MCF 10A (cell line): ENCODE results near the gene PDE4D. TPM values are rescaled to one million over a fixed set of nuclear protein-coding genes. Genes with fewer than 3 reads are reported as not detected.
A peak's percentile ranks its signal among the peaks of the same experiment; 100 is the strongest.

Experiments
- BruUV-seq: library from RNA; stranded (reverse); fragments of 400-500 nt; replicated peaks from 2 replicates; lab custom pipeline; 2021; lab: Mats Ljungman, UMichigan
- CTCF ChIA-PET: fragments of 300-600 bp; sonication (Branson Sonifier 250); formaldehyde crosslinking; extraction: SDS; loops from one replicate; lab custom pipeline; 2021; ENCODE audit warnings: antibody characterized with exemption, inconsistent platforms; lab: Yijun Ruan, JAX
- POLR2A ChIA-PET: fragments of 300-600, 350-650 bp; sonication (Branson Sonifier 250); formaldehyde crosslinking; extraction: SDS; loops from one replicate; lab custom pipeline; 2020; ENCODE audit warnings: antibody characterized with exemption, inconsistent platforms; lab: Yijun Ruan, JAX
- DNase-seq: peaks from one replicate; pipeline ENCODE4 v3.0.0-alpha.2; 2018; ENCODE audit not compliant: unreplicated experiment
- H3K27ac Mint-ChIP-seq: one replicate; pipeline ENCODE4 v1.8.0; 2022; ENCODE audit warnings: mild to moderate bottlenecking, low read depth, mixed read lengths; ENCODE audit not compliant: unreplicated experiment
- H3K27me3 Mint-ChIP-seq: one replicate; pipeline ENCODE4 v1.8.0; 2022; ENCODE audit warnings: mixed read lengths; ENCODE audit not compliant: insufficient read depth, unreplicated experiment
- H3K36me3 Mint-ChIP-seq: one replicate; pipeline ENCODE4 v1.8.0; 2022; ENCODE audit warnings: mild to moderate bottlenecking, moderate library complexity, mixed read lengths; ENCODE audit not compliant: insufficient read depth, unreplicated experiment
- H3K4me1 Mint-ChIP-seq: one replicate; pipeline ENCODE4 v1.8.0; 2022; ENCODE audit warnings: mixed read lengths; ENCODE audit not compliant: insufficient read depth, unreplicated experiment
- H3K4me3 Mint-ChIP-seq: one replicate; pipeline ENCODE4 v1.8.0; 2022; ENCODE audit warnings: mild to moderate bottlenecking, moderate library complexity, mixed read lengths; ENCODE audit not compliant: unreplicated experiment
- H3K9me3 Mint-ChIP-seq: one replicate; pipeline ENCODE4 v1.8.0; 2022; ENCODE audit warnings: mixed read lengths; ENCODE audit not compliant: unreplicated experiment
- intact Hi-C: fragments of 100-400 bp; cut with micrococcal nuclease; formaldehyde crosslinking; loops from 2 replicates; pipeline ENCODE4 v1.14.1; 2022
- total RNA-seq: library from RNA; stranded (reverse); gene quantifications from 2 replicates; pipeline ENCODE4 v1.2.3, GENCODE V29; 2022
- TF ChIP-seq, protein P1 (sequence below): fragments of 200-600 bp; IDR thresholded peaks from one replicate; pipeline ENCODE4 v1.8.0; 2022; ENCODE audit warnings: antibody characterized with exemption, mild to moderate bottlenecking; ENCODE audit not compliant: unreplicated experiment

PDE4D gene
- total RNA-seq, 1 experiment from 2014 or later, result 85.0 TPM

DNA sequence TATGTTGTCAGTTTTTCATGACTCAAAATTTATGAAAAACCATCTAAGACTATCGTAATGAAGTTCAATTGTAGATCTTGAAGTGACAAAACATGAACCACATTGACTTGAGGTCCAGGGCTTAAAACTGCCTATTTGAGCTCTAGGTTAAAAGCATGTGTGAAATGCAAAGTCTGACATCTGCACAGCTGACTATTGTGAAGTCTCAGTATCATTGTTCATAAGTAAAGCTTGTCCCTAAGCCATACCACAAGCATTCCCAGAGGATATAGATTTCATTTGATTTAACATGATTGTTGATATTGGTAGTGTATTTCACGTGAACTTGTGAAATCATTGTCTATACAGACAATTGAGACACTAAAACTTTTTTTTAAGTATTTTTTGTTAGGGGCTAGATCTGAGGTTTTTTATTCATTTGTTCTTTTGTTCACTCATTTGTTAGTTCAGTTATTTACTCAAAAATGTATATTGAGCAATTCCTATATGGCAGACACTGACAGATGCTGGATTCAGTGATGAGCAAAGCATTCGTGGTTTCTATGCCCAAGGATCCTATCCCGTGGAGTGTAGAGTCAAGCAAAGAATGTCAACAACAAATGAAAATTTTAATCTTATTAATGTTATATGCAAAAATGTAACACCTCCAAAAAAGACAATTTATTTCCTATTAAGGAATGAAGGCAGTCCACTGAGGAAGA lies 825.4 kb downstream of the PDE4D start:
- TF ChIP-seq, protein P1, sequence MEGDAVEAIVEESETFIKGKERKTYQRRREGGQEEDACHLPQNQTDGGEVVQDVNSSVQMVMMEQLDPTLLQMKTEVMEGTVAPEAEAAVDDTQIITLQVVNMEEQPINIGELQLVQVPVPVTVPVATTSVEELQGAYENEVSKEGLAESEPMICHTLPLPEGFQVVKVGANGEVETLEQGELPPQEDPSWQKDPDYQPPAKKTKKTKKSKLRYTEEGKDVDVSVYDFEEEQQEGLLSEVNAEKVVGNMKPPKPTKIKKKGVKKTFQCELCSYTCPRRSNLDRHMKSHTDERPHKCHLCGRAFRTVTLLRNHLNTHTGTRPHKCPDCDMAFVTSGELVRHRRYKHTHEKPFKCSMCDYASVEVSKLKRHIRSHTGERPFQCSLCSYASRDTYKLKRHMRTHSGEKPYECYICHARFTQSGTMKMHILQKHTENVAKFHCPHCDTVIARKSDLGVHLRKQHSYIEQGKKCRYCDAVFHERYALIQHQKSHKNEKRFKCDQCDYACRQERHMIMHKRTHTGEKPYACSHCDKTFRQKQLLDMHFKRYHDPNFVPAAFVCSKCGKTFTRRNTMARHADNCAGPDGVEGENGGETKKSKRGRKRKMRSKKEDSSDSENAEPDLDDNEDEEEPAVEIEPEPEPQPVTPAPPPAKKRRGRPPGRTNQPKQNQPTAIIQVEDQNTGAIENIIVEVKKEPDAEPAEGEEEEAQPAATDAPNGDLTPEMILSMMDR, result no peak
- peaks cover 4% of the 10 kb centered on the region for H3K36me3 Mint-ChIP-seq
- peak overlapping the region; percentile 63 for H3K27ac Mint-ChIP-seq
- H3K9me3 Mint-ChIP-seq, result peaks cover 8% of the 10 kb centered on the region
- no TSS peak for BruUV-seq
- H3K4me1 Mint-ChIP-seq, result peaks cover 45% of the 10 kb centered on the region
- DNase-seq, result no peak
- no peaks in the 10 kb centered on the region for H3K27me3 Mint-ChIP-seq
- POLR2A ChIA-PET, result interaction anchor here (0.5 to 0.6 kb wide), 2 partner anchors 14 to 24 kb away, joined by 3 read pairs; no protein-coding TSS in a partner anchor
- intact Hi-C loops, result no loop called here
- CTCF ChIA-PET, result no interaction called here
- no peak overlapping the region for H3K4me3 Mint-ChIP-seq

GRCh38 chr5:59066367-59067163 lies 827.0 kb downstream of the PDE4D start:
- H3K9me3 Mint-ChIP-seq, result peaks cover 8% of the 10 kb centered on the region
- H3K27ac Mint-ChIP-seq, result peak overlapping the region; percentile 57
- H3K27me3 Mint-ChIP-seq, result no peaks in the 10 kb centered on the region
- H3K4me3 Mint-ChIP-seq, result no peak overlapping the region
- peak; percentile 77 for DNase-seq
- TF ChIP-seq, protein P1, result no peak
- POLR2A ChIA-PET, result no interaction called here
- H3K4me1 Mint-ChIP-seq, result peaks cover 55% of the 10 kb centered on the region
- no peaks in the 10 kb centered on the region for H3K36me3 Mint-ChIP-seq
- no TSS peak for BruUV-seq
- CTCF ChIA-PET, result interaction anchor here (0.7 to 1.2 kb wide), 3 partner anchors 20 to 108 kb away, joined by 3 read pairs; no protein-coding TSS in a partner anchor
- intact Hi-C loops, result no loop called here

DNA sequence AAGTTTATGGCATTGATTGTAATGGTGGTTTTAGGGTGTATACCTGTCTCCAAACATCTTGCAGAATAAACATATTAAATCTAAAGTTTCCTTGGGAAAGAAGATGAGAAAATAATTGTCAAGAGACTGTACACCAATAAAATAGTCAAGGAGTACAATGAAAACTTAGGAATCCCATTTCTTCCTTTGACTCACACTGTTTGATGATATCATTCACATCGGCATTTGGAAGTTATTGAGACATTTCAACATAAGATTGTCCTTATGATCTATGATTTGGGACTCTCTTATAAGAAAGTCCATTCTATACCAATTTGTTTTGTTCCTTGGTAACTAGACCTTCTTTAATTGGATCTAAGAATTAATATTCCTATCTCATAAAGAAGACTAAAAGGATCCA lies 828.0 kb downstream of the PDE4D start:
- intact Hi-C loops, result no loop called here
- CTCF ChIA-PET, result no interaction called here
- H3K27me3 Mint-ChIP-seq, result no peaks in the 10 kb centered on the region
- TF ChIP-seq, protein P1, result no peak
- no TSS peak for BruUV-seq
- peak; percentile 53 for DNase-seq
- POLR2A ChIA-PET, result interaction anchor here (0.7 kb wide), 1 partner anchor 67 kb away, joined by 3 read pairs; no protein-coding TSS in a partner anchor
- H3K9me3 Mint-ChIP-seq, result peaks cover 8% of the 10 kb centered on the region
- peaks cover 55% of the 10 kb centered on the region for H3K4me1 Mint-ChIP-seq
- H3K27ac Mint-ChIP-seq, result peak overlapping the region; percentile 57
- H3K4me3 Mint-ChIP-seq, result no peak overlapping the region
- H3K36me3 Mint-ChIP-seq, result peaks cover 5% of the 10 kb centered on the region

GRCh38 chr5:59064293-59064692 lies 829.2 kb downstream of the PDE4D start:
- TF ChIP-seq, protein P1, result no peak
- peaks cover 52% of the 10 kb centered on the region for H3K4me1 Mint-ChIP-seq
- H3K4me3 Mint-ChIP-seq, result no peak overlapping the region
- intact Hi-C loops, result no loop called here
- ChIA-PET POLR2A (interaction anchor here (0.6 kb wide), 1 partner anchor 20 kb away, joined by 3 read pairs; no protein-coding TSS in a partner anchor), CTCF (interaction anchor here (0.6 to 1.4 kb wide), 2 partner anchors 17 to 31 kb away, joined by 4 to 7 read pairs; no protein-coding TSS in a partner anchor)
- no peak for DNase-seq
- peaks cover 6% of the 10 kb centered on the region for H3K36me3 Mint-ChIP-seq
- BruUV-seq, result no TSS peak
- peaks cover 8% of the 10 kb centered on the region for H3K9me3 Mint-ChIP-seq
- H3K27me3 Mint-ChIP-seq, result no peaks in the 10 kb centered on the region
- H3K27ac Mint-ChIP-seq, result no peak overlapping the region
